GM18519 (cell line): ENCODE data around the gene CCR7.

ENCODE experiments used
- ATAC-seq: cut with Tn5 transposase; IDR thresholded peaks from one replicate; pipeline ENCODE4 v1.9.1; 2021; ENCODE audit warnings: mild to moderate bottlenecking, moderate library complexity; ENCODE audit not compliant: unreplicated experiment, low FRiP score

CCR7 gene

GRCh38 chr17:40563220-40564052 lies 1.8 kb downstream of the CCR7 start:
- ATAC-seq = no peak

DNA sequence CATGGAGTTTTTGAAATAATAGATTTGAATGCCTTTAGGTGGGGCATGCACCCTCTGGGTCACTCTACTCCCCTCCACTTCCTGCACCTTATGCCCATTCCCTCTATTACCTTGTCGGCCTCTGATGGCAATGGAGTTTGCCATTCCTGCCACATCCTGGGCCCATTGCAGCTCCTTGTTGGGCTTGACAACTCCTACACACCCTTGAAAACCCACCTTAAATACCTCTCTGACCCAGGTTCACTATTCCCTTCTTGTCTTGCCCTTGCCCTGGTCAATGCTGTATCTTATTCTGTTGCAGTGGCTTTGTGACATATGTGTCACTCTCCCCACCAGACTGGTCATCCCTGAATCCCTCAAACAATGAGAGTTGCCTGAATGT lies 2.4 kb downstream of the CCR7 start:
- ATAC-seq = no peak

DNA sequence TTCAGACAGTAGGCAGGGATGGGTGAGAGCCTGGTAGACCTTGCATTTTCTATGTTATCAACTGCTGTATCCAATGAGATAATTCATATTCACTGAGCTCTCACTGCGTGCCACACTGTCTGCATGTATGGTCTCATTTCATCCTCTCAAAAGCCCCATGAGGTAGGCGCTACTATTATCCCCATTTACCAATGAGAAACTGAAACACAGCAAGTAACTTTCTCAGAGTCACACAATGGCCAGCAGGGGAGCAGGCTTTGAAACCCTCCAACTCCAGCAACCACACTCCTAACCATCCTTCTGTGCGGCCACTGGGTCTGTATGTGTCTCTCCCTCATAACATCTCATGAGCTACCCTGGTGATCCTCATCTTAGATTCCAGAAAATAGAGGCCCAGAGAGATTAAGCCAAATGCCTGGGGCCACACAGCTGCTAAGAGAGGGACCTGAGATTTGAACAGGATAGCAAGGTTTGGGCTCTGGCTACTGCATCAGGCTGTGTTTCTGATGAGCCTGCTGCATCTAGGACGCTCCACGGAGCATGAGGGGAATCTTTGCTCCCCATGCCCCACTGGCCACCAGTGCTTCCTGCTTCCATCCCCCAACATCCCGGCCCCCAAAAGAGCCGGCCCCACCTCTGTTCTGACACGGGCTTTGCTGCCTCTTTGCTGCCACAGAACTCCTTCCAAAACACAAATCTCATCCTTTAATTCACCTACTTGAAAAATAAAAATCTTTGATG lies 3.2 kb downstream of the CCR7 start:
- ATAC-seq = no peak

DNA sequence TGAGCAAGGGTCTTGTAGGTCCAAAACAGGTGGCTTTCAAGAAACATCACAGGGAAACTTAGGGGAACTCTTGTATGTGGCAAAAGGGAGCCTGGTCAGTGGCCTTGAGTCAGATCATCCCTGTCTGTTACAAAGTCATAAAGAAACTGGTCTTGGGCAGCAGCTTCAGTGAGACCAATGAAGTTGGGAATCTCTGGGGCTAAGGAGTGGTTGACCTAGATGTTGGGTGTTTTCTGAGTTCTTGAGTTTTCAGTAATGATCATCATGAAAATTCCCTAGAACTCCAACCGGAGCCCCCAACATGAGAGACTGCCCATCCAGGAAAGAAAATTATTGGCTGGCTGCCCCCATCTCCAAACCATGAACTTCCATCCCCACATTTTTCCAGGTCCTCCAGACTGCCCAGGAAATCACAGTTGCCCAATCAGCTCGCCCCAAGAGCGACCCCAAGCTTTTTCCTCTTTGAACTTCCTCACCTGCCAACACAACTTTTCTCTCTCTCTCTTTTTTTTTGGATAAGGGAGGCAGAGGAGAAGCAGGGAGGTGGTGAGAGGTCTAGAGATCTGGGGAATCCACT lies 3.9 kb downstream of the CCR7 start:
- peak; percentile 9 for ATAC-seq

GRCh38 chr17:40560592-40561293 lies 4.5 kb downstream of the CCR7 start:
- ATAC-seq = peak; percentile 36

DNA sequence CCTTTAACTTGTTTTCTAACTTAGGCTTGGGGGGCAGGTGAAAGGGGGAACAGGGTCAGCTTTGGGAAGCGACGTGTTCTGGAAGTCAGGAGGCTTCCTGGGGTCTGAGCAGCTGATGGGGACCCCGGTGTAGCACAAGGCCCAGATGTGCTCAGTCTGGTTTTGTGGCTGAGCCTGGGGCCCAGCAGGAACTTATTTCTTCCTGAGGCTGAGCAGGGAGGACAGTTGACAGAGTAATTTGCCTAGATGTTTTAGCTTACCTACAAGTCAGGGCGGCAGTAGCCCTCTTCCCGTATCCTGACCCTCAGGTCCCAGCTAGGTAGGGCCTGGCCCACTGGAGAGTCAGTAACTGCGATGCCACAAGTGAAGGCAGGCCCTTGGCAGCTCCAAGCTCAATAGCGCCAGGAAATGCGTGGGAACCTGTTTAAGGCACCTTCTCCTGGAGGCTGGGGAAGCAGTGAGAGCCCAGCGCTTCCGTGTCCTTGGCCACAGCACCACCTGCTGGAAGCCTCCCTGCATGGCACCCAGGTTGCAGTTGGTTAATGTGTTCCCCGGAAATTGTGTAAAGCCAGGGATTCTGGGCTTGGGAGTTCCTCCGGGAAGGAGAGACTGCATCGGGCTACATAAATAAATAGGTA lies 5.2 kb downstream of the CCR7 start:
- no peak for ATAC-seq

DNA sequence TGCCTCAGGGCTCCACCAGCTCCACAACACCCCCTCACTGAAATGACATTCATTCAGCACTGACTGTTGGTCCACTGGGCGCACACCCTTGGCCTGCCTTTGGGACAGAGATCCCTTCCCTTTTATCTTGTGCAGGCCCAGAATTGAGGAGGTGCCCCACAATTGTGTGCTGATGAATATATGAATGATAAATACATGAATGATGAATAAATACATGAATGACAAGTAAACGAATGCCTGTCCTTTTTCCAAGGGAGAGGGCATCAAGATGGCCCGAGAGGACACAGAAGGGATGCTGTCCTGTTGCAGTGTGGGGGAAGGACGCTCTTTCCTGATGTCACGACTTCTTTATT lies 5.7 kb downstream of the CCR7 start:
- ATAC-seq = no peak

DNA sequence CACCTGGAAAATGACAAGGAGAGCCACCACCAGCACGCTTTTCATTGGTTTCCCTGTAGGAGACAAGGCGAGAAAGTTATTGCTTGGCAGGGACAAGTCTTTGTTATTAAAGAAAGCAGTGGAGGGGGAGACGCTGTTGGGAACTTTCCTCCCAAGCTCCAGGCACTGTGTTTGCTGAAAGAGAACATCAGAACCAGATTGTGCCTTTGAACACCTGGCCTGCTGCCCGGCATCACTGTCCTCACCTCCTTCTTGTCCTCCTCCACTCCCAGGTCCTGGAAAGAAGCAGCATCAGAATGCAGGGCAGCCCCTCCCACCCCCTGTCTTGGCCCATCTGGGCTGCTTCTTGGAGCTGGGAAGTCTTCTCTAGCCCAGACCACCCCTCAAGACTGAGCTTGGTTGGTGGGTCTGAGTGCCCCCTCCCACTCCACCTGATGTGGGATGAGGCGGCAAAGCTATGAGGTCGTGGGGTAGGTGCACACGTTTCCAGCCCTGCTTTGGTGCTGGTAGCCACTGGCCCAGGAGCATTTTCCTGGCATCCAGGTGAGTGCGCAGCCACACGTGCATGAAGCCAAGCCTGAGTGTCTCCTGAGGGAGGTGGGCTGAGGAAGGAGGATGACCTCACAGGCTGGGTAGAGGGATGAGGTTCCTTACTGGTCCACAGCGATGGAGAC lies 6.2 kb downstream of the CCR7 start:
- no peak for ATAC-seq

- no peak for ATAC-seq
Observed at GRCh38 chr17:40558300-40558889, 6.9 kb downstream of the CCR7 start.

GRCh38 chr17:40557531-40558299 lies 7.6 kb downstream of the CCR7 start:
- no peak for ATAC-seq

DNA sequence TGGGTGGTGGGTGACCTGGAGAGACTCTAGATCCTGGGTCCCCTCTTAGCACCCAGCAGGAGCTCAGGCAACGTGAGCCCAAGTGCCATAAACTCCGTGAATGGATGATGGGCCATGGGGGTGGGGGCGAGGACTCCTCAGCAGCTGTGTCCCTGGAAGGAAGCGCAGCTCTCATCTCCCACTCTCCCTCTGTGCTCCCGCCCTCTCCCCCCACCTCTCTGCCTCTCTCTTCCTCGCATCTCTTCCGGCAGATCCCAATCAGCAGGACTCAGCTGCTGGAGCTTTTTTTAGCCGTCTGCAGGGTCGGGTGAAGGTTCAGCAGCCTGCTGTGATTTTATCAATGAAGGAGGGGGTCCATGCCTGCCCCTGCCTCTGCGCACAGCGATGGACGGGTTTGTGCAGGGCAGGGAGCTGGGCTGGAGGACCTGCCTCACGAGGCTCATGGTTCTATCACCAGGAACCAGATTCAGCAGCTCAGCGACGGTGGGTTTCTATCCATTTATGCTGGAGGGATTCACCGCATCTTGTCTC lies 8.3 kb downstream of the CCR7 start:
- no peak for ATAC-seq

DNA sequence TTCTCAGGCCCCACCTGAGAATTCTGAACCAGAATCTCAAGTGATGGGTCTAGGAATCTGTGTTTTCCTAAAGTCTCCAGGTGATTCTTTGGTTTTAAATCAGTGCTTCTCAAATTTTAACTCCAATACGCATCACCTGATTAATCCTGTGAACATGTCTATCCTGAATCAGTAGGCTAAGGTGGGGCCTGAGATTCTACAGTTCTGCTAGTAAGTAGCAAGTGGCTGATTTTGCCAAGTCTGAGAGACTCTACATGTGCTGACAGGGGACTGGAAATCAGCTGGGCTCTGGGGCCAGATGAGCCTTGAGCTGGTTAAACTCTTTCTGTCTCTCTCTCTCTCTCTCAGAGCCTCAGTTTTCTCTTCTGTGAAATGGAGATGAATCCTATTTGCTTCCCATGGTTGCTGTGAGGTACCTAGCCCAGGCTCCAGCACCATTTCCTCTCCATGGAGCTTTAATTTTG lies 9.0 kb downstream of the CCR7 start:
- no peak for ATAC-seq

DNA sequence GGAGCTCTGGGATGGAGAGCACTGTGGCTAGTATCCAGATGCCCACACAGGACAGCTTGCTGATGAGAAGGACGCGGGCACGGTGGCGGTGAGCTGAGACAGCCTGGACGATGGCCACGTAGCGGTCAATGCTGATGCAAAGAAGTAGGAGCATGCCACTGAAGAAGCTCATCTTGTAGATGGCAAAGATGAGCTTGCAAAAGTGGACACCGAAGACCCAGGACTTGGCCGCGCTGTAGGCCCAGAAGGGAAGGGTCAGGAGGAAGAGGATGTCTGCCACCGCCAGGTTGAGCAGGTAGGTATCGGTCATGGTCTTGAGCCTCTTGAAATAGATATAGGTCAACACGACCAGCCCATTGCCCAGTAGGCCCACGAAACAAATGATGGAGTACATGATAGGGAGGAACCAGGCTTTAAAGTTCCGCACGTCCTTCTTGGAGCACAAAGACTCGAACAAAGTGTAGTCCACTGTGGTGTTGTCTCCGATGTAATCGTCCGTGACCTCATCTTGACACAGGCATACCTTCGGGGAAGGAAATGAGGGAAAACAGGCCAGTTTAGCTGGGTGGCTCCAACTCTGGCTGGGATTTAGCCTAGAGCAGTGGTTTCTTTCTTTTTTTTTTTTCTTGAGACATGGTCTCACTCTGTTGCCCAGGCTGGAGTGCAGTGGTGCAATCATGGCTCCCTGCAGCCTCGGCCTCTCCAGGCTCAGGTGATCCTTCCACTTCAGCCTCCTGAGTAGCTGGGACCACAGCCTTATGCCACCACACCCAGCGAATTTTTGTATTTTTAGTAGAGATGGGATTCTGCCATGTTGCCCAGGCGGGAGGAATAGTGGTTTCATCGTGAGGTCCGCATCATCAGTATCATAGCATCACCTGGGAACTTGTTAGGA lies 9.7 kb downstream of the CCR7 start:
- ATAC-seq = no peak

DNA sequence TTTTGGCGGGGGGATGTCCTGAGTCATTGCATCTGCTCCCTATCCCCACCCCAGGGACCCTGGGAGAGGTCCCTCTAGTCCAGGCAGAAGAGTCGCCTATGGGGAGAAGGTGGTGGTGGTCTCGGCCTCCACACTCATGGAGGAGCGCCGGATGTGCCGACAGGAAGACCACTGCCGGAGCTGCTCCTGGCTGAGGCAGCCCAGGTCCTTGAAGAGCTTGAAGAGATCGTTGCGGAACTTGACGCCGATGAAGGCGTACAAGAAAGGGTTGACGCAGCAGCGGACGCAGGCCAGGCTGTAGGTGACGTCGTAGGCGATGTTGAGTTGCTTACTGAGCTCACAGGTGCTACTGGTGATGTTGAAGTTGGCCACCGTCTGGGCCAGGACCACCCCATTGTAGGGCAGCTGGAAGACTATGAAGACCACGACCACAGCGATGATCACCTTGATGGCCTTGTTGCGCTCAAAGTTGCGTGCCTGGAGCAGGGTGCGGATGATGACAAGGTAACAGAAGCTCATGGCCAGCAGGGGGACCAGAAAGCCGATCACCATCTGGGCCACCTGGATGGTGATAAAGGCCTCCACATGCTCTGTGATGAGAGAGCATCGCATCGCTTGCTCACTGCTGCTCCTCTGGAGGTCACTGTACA lies 10.5 kb downstream of the CCR7 start:
- ATAC-seq = no peak

GRCh38 chr17:40553694-40554534 lies 11.4 kb downstream of the CCR7 start:
- ATAC-seq = no peak
